GM18907 (cell line): ENCODE measurements around the gene SLC12A5.

Experiments used
- ATAC-seq: cut with Tn5 transposase; IDR thresholded peaks from one replicate; pipeline ENCODE4 v1.9.1; 2021; ENCODE audit warnings: mild to moderate bottlenecking, moderate library complexity; ENCODE audit not compliant: unreplicated experiment

Gene SLC12A5

DNA sequence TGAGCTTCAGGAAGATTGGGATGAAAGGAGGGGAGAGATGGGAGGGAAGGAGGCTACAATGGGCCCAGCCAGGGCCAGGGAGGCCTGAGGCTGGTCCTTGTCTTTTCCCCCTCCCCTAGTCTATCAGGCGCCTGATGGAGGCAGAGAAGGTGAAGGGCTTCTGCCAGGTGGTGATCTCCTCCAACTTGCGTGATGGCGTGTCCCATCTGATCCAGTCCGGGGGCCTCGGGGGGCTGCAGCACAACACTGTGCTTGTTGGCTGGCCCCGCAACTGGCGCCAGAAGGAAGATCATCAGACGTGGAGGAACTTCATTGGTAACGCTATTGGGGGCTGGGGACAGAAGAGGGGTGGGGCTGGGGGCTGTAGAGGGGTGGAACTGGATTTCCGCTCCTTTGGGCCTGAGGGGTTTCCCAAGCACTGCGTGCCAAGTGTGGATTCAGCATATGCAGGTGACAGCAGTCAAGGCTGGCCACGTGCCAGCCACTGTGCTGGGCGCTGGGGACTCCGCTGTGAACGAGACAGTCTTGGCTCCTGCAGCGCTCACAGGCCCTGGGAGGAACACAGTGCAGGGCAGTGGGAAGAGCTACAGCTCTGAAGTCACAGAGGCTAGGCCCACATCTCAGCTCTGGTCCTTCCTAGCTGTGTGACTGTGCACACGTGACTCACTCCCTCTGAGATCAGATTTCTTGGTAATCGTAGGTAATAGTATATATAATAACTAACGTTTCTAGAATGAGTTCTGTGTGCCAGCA is 22.7 kb downstream of the SLC12A5 start:
- no peak for ATAC-seq

DNA sequence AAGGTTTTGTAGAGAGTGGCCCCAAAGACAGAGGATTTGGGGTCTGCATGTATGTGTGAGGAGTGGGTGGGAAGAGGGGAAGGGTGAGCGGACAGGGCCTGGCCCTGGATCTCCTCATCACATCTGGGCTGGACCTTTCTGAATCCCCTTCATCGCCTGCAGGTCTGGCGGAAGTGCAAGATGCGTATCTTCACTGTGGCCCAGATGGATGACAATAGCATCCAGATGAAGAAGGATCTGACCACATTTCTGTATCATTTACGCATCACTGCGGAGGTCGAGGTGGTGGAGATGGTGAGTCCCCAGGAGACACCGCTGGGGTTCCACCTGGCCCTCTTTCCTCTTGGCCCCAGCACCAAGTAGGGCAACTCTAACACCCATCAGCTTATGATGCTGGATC is 24.4 kb downstream of the SLC12A5 start:
- no peak for ATAC-seq

DNA sequence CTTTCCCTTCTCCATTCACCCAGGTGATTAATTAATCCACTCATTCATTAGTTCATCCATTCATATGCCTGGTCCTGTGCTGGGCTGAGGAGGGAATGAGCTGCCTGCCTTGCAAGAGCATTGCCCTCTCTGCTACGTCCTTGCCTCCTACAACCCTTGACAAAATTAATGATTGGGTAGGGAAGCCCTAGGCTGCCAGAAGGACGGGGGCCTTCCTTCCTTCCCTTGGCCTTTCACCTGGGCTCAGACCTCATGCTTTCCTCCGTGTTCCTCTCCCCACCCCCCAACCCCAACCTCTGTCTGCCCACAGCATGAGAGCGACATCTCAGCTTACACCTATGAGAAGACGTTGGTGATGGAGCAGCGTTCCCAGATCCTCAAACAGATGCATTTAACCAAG is 25.6 kb downstream of the SLC12A5 start:
- no peak for ATAC-seq

DNA sequence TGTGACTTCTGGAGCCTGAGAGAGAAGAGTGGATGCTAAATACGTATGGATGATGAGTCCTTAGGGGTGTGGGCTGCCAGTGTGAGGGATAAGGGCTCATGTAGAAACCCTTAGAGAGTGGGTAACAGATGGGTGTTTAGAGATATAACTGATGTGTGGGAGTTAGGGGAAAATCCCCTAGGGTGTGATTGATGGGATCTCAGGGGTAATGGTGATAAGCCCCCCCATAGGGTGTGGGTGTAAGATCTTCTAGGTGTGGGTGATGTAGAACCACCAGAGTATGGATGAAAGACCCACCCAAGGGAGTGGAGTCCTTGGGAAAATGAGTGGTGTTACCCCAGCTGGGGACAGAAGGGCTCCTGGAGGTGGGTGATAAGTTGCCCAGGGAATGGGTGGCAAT is 26.3 kb downstream of the SLC12A5 start:
- ATAC-seq: no peak

DNA sequence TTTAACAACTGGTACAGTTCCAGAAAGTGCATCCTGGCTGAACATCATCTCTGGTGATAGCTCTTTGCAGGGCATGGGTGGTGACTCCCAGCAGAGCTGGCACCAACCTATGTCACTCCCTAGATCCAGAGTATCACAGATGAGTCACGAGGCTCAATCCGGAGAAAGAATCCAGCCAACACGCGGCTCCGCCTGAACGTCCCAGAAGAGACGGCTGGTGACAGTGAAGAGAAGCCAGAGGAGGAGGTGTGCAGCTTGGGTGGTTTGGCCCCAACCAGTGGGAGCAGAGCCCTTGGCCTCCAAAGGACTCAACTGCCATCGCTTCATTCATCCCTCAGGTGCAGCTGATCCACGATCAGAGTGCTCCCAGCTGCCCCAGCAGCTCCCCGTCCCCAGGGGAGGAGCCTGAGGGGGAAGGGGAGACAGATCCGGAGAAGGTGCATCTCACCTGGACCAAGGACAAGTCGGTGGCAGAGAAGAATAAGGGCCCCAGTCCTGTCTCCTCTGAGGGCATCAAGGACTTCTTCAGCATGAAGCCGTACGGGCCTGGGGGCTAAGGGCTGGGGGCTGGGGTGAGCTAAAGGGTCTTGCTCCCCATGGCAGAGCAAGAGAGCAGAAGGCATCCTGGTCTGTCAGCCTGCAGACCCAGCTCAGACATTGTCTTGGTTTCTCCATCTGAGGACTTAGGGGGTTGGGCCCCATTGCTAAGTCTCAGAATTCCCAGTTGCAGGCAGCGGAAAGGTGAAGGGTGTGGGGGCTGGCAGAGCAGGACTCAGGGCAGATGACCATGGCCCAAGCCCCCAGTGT is 27.2 kb downstream of the SLC12A5 start:
- no peak for ATAC-seq

DNA sequence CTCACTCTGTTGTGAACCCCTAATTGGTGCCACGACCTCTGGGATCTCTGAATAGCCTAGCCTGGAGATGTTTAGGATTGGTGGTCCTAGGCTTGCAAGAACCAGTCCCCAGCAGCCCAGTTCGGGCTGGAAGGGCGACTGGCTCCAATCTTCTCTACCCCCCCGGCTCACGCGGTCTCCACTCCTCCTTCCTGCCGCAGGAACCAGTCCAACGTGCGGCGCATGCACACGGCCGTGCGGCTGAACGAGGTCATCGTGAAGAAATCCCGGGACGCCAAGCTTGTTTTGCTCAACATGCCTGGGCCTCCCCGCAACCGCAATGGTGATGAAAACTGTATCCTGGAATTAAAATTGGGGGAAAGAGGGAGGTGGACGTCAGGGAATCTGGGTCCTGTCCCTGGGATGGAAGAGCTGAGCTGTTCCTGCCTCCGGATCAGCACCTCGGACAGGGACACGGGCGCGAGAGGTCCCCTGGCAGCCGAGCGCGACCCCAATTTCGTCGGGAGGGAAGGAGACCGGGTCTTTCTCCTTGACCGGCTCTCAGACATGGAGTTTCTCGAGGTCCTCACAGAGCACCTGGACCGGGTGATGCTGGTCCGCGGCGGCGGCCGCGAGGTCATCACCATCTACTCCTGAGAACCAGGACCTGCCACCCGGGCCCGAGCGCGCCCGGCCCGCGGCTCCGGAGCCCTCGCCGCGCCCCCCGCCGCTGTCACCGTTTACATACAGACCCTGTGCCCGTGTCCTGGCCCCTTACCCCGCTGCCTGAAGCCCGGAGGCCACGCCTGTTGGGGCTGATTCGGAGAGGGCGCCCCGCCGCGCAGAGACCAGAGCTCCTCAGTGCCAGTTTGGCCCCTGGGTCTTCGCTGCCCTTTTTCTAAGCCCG is 28.2 kb downstream of the SLC12A5 start:
- no peak for ATAC-seq

DNA sequence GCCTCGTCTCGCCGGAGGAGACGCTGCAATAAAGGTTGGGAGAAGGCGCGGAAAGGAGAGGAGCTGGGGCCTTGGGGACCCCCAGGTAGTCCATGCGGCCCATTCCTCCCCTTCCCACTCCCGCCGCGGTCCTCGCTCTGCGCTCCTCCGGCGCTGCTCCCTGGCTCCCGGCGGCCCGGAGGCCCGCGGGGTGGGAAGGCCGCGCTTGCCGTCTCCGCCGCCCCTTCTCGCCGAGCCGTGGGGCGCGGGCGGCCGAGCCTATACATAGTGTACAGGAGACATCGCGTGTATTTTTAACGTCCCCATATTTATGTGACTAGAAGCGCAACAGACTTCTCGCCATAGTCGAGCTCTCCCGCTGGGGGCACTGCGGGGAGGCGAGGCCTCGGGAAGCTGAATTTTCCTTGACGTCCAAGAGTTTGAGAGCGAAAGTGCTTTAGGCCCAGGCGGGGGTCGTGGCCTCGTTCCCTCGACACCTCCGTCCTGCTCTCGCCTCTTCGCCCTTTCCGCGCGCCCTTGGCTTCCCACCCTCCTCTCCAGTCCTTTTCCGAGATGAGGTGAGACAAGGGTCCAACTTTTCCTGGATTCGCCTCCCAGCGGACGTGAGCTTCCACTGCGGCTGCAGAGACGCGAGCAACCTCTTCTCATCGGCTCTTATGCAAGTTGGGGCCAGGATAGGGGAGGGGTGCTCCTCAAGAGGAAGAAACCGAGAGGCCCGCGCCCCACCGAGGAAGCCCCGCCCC is 29.0 kb downstream of the SLC12A5 start:
- ATAC-seq: no peak

DNA sequence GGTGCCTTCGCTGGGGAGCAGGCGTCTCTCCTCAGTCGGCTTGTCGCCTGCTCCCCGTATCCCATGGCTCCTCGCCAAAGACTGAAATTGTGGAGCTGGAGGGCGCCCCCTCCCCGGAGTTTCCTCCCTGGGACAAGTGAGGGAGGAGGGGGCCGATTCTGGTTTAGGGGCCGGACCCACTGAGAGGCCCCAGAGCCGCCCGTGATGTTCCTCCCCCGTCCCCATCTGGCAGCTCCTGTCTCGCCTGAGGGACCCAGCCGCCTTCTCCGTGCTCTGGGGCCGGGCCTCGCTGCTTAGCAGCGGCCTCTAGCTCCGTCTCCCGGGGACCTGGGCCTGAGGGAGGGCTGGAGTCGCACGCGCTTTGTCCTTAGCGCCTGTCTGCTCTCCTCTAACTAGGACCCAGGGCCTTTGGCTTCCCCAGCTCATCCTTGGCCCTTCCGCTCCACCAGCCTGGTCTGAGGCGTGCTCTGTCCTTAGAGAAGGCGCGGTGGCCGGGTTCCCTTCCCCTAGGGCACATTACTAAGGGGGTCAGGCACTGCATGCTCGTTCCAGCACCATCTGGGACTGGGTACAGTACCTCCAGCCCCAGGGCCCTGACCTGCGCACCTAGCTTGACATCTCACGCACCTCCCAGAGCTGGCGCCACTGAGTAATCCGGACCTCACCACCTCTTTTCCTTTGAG is 29.7 kb downstream of the SLC12A5 start:
- ATAC-seq: no peak

DNA sequence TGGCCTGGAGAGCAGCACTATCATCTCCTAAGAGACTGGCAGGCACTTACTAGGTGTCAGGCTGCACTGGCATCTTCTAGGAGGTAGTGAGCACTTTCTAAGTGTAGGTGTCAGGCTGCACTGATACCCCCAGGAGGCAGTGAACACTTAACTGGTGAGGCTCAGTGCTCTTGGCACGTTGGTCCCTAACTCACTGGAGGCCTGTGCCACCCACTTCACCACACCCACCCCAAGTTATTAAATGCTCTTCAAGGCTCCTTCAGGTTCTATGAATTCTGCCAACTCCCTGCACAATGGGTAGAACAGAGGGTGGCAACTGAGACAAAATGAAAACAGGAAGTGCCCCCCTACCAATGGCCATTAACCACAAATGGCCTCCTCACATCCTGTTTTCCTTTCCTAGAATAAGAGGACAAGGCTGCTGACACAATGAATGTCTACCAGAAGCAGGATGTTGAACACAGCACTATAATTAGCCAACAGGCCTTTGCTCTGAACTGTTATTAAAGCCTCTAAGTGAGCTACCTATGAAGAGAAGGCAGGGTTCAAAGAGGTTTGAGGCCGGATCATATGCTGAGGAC is 31.4 kb downstream of the SLC12A5 start:
- no peak for ATAC-seq

DNA sequence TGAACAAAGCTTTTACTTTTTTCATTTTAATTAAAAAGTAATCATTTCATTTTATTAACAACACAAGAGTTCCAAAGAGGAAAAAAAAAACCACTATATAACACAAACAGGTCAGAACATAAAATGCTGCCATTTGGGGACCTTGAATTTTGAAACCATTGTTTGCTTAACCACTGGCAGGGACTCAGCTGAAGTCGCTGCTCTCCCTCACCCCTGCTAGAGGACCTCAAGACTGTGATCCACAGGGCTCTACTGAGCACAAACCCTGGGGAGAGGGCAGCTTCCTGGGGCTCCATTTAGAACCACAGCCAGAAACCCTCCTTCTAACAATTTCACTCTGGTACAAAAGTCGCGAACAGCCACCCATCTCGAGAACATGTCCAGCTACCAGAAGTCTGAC is 32.0 kb downstream of the SLC12A5 start:
- ATAC-seq: no peak

DNA sequence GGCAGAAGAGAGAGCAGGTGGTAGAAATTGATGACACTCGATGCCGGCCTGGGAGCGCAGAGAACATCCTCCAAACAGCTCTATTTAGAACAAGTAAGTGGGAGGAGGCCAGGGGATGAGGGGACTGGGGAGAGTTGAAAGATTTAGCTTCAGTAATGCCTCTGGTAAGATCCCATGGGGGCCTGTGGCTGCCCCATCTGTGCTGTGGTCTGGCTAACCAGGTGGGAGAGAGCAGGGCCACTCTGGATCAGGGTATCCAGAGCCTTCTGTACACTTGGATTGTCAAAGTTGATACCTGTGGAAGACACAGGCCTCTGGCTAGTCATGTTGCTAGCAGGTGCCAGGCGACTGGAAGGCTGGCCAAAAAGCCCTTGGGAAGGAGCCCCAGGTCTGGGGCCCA is 33.1 kb downstream of the SLC12A5 start:
- ATAC-seq: no peak

DNA sequence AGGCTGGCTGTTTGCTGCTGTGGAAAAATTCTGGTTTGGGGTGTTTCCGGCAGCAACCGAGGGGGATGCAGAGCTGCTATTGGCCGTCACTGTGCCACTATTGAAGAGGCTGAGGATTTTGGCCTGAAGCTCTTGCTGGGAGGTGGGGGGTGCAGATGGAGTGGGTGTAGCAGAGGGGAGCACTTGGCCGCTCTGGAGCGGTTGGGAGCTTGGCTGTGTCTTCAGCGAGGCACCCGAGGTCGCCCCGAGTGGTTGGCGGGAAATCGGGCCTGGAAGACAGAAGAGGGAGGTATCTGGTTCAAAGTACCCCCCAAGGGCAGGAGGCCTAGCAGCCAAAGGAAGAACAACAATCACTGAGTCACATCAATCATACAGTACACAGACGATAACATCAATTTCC is 33.6 kb downstream of the SLC12A5 start:
- no peak for ATAC-seq

DNA sequence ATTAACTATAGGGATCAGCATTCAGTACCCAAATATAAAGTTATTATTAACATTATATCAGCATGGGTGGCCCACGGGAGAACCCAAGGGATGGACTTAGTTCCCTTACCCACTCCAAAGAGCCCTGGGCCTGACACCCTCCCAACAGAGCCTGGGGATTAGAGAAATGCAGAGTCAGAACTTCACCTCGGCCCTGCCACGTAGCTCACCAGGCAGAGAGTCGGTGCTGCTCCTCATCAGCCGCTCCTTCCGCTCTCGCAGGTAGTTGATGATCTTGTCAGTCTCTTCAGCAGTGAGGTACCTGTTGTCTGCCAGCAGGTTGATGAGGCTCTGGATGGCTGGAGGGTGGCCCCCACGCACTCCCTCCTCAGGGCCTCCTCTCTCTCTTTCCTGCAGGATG is 34.1 kb downstream of the SLC12A5 start:
- ATAC-seq: no peak

DNA sequence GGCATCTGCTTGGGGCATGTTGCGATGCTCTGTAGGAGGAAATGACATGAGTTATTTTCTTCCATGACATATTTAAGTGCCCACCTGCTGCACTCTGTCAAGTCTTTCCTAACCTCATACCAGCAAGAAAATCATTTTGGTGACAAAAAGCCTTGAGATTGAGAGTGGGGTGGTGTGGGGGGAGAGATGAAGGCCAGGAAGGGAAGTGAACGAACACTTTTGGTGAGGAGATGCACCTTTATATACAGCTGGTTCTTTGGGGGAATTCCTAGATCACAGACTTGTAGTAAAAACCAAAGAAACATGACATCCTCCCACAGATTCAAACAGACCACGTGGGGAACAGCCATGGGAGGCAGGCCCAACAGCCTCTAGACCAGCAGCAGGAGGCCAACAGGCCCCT is 34.6 kb downstream of the SLC12A5 start:
- no peak for ATAC-seq

DNA sequence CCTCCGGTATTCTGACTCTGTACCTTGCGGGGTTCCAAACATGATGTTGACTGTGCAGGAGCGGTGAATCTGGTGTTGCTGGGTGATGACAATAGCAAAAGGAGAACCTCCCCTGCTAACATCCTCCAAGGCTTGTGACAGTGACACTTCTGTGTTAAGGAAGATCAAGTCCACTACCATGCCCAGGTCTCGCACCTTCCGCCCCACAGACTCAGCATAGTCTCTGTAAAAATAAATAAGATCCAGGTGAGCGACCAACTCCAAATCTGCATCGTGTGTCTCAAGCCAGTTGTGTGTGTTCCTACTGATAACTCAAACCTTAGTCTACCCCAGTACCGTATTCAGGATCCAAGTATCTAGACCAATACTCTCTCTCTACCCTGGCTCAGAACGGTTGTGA is 36.0 kb downstream of the SLC12A5 start:
- ATAC-seq: no peak

DNA sequence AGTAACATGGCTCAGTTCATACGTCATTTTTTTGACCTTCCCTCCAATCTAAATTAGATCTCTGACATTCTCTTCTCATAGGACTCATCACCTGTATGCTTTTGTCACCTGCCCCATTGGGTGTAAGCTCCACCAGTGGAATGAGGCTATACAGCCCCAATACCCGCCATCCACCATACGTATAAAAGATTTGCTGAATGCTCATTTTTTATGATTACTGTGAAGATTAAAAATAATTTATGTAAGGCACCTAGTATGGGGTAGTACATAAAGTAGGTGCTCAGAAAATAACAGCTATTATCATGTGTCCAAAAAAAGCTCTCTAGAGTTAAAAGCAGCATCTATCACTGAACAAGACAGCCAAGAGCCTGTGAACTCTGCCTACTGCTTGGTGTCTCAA is 36.7 kb downstream of the SLC12A5 start:
- no peak for ATAC-seq

DNA sequence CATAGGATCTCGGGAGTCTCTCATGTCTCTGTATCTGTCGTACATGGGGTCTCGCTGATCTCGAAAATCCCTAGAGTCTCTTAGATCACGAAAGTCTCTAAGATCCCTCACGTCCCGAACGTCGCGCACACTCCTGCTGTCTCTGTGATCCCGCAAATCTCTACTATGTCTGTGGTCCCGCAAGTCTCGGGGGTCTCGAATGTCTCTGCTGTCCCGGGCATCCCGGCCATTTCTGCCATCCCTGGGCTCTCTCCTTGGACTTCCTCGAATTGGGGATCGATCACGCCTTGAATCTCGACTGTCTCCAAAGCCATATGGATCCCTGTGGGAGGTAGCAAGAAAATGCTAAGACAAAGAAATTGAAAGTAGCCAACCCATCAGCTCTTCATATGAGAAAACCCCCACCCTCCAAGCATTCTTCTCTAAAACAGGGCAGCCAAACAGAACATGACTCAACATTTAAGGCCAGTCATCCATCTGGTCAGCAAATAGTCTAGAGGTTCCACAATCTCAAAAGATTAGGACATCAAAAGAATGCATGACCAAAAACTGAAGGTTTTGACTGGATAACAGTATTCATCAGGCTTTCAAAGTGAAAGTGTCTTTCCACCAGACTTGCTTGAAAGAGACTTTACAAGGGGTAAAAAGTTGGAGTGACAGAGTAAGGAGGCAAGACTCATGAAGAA is 41.3 kb downstream of the SLC12A5 start:
- no peak for ATAC-seq

DNA sequence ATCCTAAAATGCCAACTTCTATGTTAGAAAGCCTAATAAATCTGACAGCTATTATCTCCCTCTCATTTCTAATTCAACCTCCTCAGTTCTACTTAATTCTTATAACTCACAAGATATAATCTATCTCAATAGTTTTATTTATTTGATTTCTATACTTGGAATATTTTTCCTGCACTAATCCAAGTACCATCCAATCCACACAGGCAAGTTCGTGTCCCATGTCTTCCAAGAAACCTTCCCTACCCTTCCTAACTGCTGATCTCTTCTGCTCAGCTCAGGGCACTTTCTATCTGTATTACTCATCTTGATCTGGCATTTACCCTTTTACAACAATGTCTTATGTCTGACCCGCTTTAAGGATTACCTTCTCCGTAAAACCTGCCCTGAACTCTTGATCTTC is 42.6 kb downstream of the SLC12A5 start:
- no peak for ATAC-seq

DNA sequence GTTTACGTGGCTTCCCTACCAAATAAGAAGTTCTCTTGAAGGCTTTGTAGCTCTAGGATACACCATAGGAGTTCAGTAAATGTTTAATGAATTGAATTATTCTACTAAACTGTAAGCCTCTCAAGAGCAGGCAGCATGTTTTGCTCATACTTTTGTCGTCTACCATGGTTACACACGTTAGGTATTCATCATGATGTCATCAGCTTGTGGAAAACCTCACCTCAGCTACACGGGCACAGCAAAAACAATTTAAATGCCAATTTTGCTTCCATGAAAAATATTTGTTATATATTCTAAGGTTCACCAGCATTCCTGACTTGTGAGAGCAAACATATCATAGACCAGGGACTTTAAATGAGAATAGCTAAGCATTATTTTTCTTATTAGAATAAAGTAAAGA is 44.0 kb downstream of the SLC12A5 start:
- ATAC-seq: no peak
